ENCODE measurements around the gene STPG4. TPM values are rescaled to one million over a fixed set of nuclear protein-coding genes. Genes with fewer than 3 reads are reported as not detected.

The STPG4 gene
- total RNA-seq, 2 donors from 2014 or later, result 0.55 TPM; not detected in 1

DNA sequence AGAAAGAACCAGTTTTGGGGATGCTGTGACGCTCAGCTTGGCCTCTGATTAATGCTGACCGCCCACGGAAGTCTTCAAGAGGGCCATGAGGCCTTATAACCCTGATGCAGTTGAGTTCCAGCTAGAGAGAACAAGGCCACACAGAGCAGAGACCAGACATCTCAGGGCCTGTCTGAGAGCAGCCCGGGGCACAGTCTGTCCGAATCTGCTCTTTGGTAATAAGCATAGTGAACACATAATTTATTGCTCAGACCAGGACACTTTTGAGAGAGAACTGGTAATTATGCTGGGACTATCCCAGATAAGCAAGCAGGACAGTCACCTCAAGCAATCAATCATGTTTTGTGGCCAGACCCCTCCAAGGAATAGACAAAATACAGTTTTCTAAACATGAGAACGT, 68.5 kb downstream of the STPG4 start:
- peak in 1 of 2 donors; percentile 13 for DNase-seq (ENCODE audit: low spot score in 2 of 2)
- Mint-ChIP-seq H3K9me3 (no peaks in the 10 kb centered on the region), H3K27ac (peak overlapping the region in 1 of 2 donors; percentile 80), H3K36me3 (peaks cover 0 to 4% of the 10 kb centered on the region in 2 donors)
- ATAC-seq, result peak in 1 of 2 donors; percentile 15

DNA sequence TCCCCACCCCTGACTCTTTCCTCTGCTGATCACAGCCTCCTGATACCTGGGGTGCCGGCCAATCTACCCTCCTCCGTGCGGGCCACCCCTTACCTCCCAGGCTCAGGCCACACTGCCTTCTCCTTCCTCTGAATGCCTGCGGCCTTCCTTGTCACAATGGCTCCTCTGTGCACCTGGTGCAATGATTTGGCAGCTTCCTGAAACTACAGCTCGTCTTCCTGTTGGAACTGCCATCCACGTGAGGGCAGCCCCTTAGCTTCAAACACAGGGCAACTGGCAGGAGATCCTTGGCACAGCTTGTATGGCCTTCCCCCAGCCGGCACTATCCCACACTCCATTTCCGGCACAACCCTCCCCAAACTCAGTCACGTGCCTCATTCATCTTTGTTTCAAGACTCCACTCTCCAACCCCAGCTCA, 69.0 kb downstream of the STPG4 start:
- H3K36me3 Mint-ChIP-seq, result peaks cover 0 to 4% of the 10 kb centered on the region in 2 donors
- ATAC-seq (peak; percentile 49 to 82), DNase-seq (ENCODE audit: low spot score in 2 of 2) (no peak)
- H3K9me3 Mint-ChIP-seq, result no peaks in the 10 kb centered on the region
- peak overlapping the region; percentile 80 to 97 for H3K27ac Mint-ChIP-seq

DNA sequence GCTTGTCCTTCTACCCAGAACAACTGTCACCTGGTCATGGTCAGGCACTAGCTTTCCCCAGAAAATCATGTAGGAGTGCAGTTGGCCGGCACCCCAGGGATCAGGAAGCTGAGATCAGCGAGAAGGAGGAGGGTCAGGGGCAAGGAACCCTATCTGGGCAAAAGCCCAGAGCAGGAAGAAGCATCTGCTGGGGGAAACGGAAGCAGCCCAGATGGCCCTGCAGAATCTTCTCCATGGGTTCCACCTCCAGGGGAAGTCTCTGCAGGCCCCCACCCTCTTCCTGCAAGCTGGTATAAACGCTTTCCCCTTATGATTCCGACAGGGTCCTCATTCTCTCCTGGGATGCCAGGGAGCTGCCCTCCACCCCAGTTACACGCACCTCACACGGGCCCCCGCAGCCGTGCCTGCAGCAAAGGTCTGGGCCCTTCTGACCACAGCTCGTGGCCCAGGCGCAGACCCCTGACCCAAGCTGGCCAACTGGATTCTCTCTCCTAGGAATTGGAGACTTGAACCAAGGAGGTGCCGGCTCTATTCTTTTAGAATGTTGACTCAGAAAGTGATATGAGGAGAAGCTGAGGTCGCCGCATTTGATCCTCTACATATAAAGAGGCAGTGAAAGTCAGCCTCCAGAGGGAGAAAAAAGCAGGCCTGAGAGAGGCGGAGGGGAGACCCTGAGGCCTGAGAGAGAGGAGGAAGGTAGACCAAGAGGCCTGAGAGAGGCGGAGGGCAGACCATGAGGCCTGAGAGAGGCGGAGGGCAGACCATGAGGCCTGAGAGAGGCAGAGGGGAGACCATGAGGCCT, 71.0 kb downstream of the STPG4 start:
- H3K27ac Mint-ChIP-seq, result peak overlapping the region; percentile 68 to 99
- DNase-seq (ENCODE audit: low spot score in 2 of 2), result no peak
- H3K9me3 Mint-ChIP-seq, result no peaks in the 10 kb centered on the region
- ATAC-seq, result no peak
- peaks cover 0 to 4% of the 10 kb centered on the region in 2 donors for H3K36me3 Mint-ChIP-seq

DNA sequence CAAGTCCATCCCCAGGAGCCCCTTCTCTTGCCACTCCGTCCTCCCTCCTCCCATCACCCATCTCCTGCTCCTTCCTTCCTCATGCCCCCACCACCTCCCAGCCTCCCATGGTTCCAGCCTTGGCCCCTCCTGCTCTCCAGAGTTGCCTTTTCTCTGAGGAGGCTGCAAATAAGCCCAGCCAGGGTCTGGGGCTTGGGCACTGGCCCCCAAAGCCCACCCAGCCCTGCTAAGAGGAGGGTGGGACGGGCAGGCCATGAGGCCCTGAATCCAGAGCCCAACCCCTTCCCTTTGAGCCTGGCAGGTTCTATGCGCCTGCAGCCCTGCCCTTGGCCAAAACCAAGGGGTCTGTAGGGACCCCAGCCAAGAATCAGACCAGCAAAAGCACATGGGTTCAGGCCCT, 71.6 kb downstream of the STPG4 start:
- no peak for DNase-seq (ENCODE audit: low spot score in 2 of 2)
- ATAC-seq, result no peak
- Mint-ChIP-seq H3K9me3 (no peaks in the 10 kb centered on the region), H3K36me3 (peaks cover 0 to 4% of the 10 kb centered on the region in 2 donors), H3K27ac (peak overlapping the region; percentile 68 to 88)

DNA sequence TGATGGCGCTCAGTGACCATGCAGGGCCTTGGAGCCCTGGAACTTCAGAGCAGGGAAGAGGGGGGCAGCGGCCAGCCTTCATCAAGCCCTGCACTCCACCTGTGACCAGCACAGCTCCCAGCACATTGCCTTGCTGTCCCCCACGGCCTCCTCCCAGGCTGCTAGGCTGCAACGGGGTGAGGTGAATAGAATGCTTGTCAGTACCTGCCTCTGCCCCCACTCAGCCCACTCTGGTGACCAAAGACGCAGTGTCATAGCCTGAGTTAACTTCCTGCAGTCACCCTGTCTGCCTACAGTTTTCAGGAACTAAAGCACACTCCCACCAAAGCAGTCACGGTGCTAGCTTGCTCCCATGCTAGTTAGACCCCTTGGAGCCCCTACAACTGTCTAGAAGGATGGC, 72.1 kb downstream of the STPG4 start:
- no peaks in the 10 kb centered on the region for H3K9me3 Mint-ChIP-seq
- ATAC-seq (no peak), DNase-seq (ENCODE audit: low spot score in 2 of 2) (no peak)

DNA sequence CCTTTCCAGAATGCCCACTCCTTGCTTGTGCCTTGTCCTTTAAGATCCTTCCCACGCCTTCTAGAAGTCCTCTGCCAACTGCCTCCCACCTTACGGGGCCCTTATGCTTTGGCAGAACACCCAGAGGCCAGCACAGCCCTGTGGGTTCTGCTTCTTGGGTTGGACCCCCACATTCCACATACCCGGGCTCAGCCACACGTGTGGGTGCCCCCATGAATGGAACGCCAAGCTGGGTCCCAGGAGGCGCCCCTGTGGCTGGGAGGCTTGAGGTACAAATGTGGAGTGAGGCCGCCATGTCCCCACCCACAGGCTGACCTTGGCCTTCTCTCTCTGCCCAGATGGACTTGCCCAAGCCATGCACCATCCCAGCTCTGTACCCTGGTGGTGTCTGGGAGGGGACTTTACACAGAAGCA, 74.2 kb downstream of the STPG4 start:
- no peaks in the 10 kb centered on the region for H3K9me3 Mint-ChIP-seq
- ATAC-seq (no peak), DNase-seq (ENCODE audit: low spot score in 2 of 2) (no peak)
- no peak overlapping the region for H3K27ac Mint-ChIP-seq
- H3K36me3 Mint-ChIP-seq, result peaks cover 0 to under 1% of the 10 kb centered on the region in 2 donors

More for the DNA sequence above, 72.1 kb downstream of the STPG4 start:
- peaks cover 0 to 4% of the 10 kb centered on the region in 2 donors for H3K36me3 Mint-ChIP-seq
- H3K27ac Mint-ChIP-seq, result peak overlapping the region in 1 of 2 donors; percentile 44

DNA sequence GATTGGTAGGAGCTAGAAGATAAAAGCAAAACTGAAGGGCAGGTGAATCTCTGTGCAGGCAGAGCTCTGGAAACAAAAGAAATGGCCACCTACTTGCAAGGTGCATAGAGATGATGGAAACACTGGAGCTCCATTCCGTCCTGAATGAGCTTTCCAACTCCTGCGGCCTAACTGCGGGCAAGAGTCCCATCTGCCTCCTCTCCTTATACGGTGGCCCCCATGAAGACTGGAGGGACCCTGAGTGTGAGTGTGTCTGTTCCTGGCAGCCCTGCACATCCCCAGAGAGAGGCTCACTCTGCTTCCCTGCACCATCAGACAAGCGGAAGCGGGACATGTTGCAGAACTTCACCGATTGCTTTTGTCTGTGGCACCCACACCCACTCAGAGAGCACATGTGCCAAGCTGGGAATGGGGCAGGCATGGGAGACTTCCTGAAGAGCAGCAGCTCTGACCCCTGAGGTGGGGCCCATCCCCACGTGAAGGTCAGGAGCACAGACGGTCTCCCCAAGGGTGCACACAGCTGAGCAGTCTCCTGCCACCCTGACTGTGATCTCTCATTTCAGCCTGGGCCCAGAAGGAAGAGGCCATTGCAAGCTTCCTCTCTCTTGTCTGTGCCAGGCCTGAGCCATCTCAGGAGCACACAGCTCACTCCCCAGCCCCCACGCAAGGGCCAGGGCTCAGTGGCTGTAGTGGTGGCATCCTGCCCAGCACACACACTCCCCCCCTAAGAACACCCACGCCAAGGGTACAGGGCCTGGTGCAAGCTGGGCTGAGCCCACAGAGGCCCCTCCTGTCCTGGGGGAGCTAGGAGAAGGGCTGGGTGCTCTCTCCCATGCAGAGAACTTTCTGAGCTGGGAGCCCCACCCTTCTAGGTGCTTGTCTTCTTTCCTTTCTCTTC, 75.3 kb downstream of the STPG4 start:
- DNase-seq (ENCODE audit: low spot score in 2 of 2) (no peak), ATAC-seq (peak; percentile 13 to 19)
- H3K9me3 Mint-ChIP-seq, result no peaks in the 10 kb centered on the region
- peak overlapping the region in 1 of 2 donors; percentile 65 for H3K27ac Mint-ChIP-seq
- no peaks in the 10 kb centered on the region for H3K36me3 Mint-ChIP-seq

DNA sequence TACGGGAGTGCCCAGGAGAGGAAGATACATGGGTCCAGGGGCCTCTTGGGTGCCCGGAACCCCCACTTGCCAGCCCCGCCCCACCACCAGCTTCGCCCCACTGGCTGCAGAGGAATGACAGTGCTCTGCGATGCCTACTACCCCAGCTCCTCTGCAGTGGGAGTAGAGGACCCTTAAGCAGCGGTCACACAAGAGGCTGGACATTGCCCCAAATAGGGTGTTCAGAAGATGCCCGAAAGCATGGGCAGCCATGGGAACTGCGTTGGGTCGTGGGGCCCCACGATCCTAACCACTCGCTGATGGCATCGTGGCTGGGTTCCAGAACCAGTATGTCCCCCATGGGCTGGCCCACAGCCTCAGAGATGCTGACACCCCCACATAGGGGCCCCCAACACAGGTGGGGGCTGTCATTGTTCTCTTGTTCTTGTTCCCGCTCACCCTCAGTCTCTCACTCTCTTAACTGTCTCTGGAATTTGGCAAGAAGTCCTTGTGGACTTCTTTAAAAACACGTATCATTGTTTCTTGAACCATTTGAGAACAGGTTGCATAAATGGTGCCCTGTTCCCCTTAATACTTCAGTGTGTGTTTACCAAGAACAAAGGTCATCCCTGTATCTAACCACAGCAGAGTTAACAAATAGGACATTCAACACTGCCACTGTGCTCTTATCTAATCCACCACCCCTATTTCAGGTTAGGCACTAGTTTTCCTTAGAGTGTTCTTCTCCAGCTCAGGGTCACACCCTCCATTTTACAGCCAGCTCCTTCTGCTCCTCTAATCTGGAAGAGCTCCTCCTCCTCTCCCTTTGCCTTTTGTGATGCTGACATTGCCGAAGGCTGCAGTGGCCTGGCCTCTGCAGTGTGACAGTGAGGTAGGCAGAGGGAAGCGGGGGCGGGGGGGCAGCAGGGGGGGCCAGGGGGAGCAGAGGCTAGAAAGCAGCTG, 76.3 kb downstream of the STPG4 start:
- no peak for ATAC-seq
- Mint-ChIP-seq H3K9me3 (no peaks in the 10 kb centered on the region), H3K27ac (peak overlapping the region in 1 of 2 donors; percentile 39), H3K36me3 (no peaks in the 10 kb centered on the region)
- DNase-seq (ENCODE audit: low spot score in 2 of 2), result no peak

DNA sequence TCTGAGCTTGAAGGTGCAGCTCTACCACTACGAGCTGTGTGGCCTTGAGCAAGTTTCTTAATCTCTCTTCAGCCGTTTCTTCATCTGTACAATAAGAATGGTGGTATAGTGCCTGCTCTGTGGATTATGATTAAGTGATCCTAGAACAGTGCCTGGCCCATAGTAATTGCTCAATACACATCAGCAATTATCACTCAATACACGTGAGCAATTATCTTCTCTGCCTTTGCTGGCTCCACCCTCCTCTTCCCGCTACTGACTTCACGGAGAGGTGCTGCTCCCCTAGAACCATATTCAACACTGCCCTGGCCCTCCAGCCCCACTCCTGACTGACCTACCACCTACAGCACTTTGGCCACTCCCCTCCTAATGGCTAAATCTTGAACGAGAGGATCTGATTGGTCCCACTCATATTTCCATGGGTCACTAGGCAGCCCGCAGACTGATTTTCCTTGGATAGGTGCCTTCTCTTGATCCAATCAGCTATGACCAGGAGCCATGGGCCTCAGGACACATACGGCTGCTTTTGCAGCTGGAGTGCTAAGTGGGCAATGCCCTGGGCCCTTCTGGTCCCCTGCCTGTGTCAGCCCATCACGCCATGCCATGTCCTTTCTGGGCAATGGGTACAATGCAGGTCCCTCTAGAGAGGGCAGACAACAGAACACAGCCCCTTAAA, 77.5 kb downstream of the STPG4 start:
- ATAC-seq, result no peak

DNA sequence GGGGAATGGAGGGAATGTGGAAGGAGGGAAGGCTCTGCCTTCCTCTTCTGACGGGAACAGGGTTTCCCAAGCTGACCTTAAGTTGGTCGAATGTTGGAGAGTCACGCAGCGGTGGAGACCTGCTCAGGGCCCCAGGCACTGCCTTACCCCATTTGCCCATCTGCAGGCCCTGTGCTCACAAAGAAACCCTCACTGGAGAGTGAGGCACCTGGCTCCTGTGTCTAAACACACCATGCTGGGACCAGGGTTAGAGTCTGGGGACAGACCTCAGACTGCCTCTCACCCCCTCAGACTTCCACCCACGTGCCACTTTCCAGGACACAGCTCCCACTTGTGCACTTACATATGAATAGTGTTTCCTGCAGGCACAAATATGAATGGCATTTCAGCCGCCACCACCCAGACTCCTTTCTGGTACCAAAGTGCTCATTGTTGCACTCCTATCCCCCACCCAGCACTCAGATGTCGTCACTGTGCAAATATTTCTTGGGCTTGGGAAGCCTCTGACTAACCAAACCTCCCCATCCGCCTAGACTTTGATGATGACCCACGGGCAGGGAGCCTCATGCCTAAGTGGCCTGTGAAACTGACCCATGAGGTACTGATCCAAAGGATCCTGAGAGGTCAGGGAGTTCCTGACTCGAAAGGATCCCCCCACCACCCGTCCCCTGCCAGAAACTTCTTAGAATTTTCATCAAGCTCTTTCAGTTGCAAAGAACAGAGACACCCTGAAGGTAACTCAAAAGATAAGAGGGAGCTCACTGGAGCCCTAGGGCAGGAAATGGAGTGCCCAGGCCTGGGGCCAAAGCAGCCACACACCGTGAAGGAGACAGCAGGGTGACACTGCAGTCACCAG, 78.3 kb downstream of the STPG4 start:
- no peaks in the 10 kb centered on the region for H3K9me3 Mint-ChIP-seq

More for the DNA sequence above, 77.5 kb downstream of the STPG4 start:
- Mint-ChIP-seq H3K36me3 (no peaks in the 10 kb centered on the region), H3K27ac (no peak overlapping the region), H3K9me3 (no peaks in the 10 kb centered on the region)
- no peak for DNase-seq (ENCODE audit: low spot score in 2 of 2)

DNA sequence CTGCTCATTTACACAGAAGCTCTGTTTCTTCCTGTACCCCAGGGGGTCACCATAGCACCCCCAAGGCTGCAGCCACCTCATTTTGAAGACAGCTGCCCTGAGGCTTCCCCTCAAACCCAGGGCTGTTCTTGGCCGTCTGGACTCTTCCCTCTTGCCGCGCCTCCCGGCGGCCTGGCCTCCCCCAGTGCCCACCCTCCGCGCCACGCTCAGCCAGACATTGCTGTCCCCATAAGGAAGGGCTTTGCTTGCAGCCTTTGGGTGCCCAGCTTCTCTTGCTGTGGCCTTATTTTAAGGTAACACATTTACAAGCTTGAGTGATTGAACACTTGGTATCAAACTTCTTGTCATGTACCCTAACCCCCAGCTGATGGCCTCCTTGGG, 79.0 kb downstream of the STPG4 start:
- Mint-ChIP-seq H3K36me3 (no peaks in the 10 kb centered on the region), H3K27ac (peak overlapping the region in 1 of 2 donors; percentile 37), H3K9me3 (no peaks in the 10 kb centered on the region)
- ATAC-seq, result no peak
- DNase-seq (ENCODE audit: low spot score in 2 of 2), result no peak

More for the DNA sequence above, 78.3 kb downstream of the STPG4 start:
- DNase-seq (ENCODE audit: low spot score in 2 of 2) (no peak), ATAC-seq (no peak)
- H3K27ac Mint-ChIP-seq, result peak overlapping the region; percentile 37 to 66
- no peaks in the 10 kb centered on the region for H3K36me3 Mint-ChIP-seq

DNA sequence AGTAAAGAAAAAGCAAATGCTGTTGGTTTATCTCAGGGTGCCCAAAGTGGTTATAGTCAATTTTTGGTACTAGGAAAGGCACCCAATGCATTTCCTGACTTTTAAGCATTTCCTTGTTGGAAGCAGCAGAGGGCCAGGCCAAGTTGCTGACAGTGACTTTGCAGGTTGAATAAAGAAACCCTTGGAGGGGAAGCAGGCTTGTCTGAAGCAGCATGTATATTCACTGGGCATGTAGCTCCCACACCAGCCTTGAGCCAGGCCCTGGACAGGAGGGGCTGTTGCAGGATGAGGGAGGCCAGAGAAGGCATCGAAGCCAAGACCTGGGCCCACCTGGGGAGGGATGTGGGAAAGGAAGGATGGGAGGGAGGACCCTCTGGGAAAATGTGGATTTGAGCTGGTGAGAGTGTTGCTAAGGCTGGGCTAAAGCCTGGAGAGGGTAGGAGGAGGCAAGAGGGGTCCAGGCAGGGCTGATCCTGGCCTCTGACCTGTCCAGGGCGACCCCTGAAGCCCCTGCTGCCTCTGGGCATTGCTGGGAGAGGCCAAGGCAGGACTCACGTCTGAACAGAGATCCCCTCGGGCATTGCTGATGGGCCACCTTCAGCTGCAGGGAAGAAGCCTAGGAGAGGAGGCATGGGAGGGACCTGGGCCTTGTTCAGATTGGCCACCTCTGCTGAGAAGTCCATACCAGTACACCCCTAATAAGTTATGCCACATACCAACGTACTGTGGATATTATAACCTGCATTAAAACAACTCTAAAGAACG, 79.6 kb downstream of the STPG4 start:
- DNase-seq (ENCODE audit: low spot score in 2 of 2) (no peak), ATAC-seq (no peak)
- Mint-ChIP-seq H3K9me3 (no peaks in the 10 kb centered on the region), H3K36me3 (no peaks in the 10 kb centered on the region), H3K27ac (peak overlapping the region; percentile 38 to 81)

DNA sequence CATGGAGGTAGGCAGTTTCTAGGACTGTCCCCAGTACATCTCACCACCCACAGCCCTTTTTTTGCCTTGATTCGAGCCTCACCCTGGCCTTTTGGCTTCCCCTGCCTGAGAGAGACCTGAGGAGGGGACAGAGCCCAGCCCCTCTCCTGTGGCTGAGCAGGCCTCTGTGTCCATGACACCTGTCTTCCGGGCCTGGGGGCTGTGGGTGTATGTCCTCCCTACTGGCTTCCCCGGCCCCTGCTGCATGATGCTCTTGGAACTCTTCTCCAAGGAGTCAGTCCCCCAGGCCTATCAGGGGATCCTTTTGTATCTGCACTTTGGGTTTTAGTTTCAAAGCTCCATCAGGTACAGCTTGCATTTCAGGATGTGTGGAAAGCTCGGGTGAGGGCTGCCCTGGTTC, 80.4 kb downstream of the STPG4 start:
- H3K27ac Mint-ChIP-seq, result peak overlapping the region in 1 of 2 donors; percentile 55
- DNase-seq (ENCODE audit: low spot score in 2 of 2) (no peak), ATAC-seq (no peak)
- H3K36me3 Mint-ChIP-seq, result no peaks in the 10 kb centered on the region
- no peaks in the 10 kb centered on the region for H3K9me3 Mint-ChIP-seq

DNA sequence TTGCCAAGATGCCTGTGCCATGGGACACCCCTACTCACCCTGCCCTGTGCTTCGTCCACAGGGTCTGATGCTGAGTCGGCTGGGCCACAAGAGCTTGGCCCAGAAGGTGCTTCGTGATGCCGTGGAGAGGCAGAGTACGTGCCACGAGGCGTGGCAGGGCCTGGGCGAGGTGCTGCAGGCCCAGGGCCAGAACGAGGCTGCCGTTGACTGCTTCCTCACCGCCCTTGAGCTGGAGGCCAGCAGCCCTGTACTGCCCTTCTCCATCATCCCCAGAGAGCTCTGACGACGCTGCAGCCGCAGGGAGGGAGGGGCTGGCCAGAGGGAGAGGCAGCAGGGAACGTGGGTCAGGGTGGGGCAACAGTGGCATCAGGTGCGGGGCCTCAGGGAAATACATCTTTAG, 81.5 kb downstream of the STPG4 start:
- Mint-ChIP-seq H3K27ac (peak overlapping the region in 1 of 2 donors; percentile 74), H3K36me3 (no peaks in the 10 kb centered on the region), H3K9me3 (no peaks in the 10 kb centered on the region)
- no peak for DNase-seq (ENCODE audit: low spot score in 2 of 2)
- ATAC-seq, result no peak
